MG63 (cell line): ENCODE data around the gene AFTPH. TPM values are rescaled to one million over a fixed set of nuclear protein-coding genes. Genes with fewer than 3 reads are reported as not detected.
"Not testable (repeated sequence)": the region's sequence is repeated elsewhere in the genome, so short reads cannot be mapped to it uniquely, and the experiment has no call there.

Experiments
- DNase-seq: peaks from one replicate; pipeline ENCODE4 v3.0.0-alpha.2; 2020
- H3K27me3 ChIP-seq: fragments of 250-450 bp; sonication (Bioruptor Pico); 2 replicates; pipeline ENCODE4 v1.5.1; 2020; ENCODE audit warnings: mild to moderate bottlenecking, moderate library complexity
- H3K36me3 ChIP-seq: fragments of 250-450 bp; sonication (Bioruptor Pico); 2 replicates; pipeline ENCODE4 v1.5.1; 2020; ENCODE audit warnings: mild to moderate bottlenecking, moderate library complexity
- H3K4me3 ChIP-seq: fragments of 250-450 bp; sonication (Bioruptor Pico); 2 replicates; pipeline ENCODE4 v1.5.1; 2020; ENCODE audit warnings: mild to moderate bottlenecking, moderate library complexity
- H3K9me3 ChIP-seq: fragments of 250-450 bp; sonication (Bioruptor Pico); 2 replicates; pipeline ENCODE4 v1.5.1; 2020; ENCODE audit warnings: mild to moderate bottlenecking, moderate library complexity
- total RNA-seq: library from RNA; depleted of rRNA; stranded (reverse); fragments of >200 nt; shearing (Covaris generic); gene quantifications from 2 replicates; pipeline ENCODE4 v1.2.3, GENCODE V29; 2014; ENCODE audit warnings: low replicate concordance

The AFTPH gene
- total RNA-seq, 1 experiment from 2014 or later = 16.0 TPM

- DNase-seq = peak; percentile 16
- peak overlapping the region; percentile 94 for H3K4me3 ChIP-seq
Observed at GRCh38 chr2:64524604-64525316, 632 bp downstream of the AFTPH start.

GRCh38 chr2:64525317-64525613 lies 1.1 kb downstream of the AFTPH start:
- no peaks in the 10 kb centered on the region for H3K27me3 ChIP-seq
- H3K9me3 ChIP-seq = no peaks in the 10 kb centered on the region
- H3K36me3 ChIP-seq = no peaks in the 10 kb centered on the region
- H3K4me3 ChIP-seq = peak overlapping the region; percentile 94
- no peak for DNase-seq

More at GRCh38 chr2:64524604-64525316, 632 bp downstream of the AFTPH start:
- Histone ChIP-seq H3K36me3 (no peaks in the 10 kb centered on the region), H3K9me3 (no peaks in the 10 kb centered on the region), H3K27me3 (no peaks in the 10 kb centered on the region; the same call in 1 of the 2 replicates)

- Histone ChIP-seq H3K9me3 (no peaks in the 10 kb centered on the region), H3K27me3 (no peaks in the 10 kb centered on the region), H3K4me3 (peak overlapping the region; percentile 94), H3K36me3 (no peaks in the 10 kb centered on the region)
- no peak for DNase-seq
Observed at GRCh38 chr2:64526034-64526433, 1.9 kb downstream of the AFTPH start.

GRCh38 chr2:64530946-64531345 lies 6.8 kb downstream of the AFTPH start:
- not testable (repeated sequence) for H3K27me3 ChIP-seq, H3K4me3 ChIP-seq, H3K9me3 ChIP-seq, DNase-seq, H3K36me3 ChIP-seq

GRCh38 chr2:64532030-64532429 lies 7.9 kb downstream of the AFTPH start:
- Histone ChIP-seq H3K36me3 (no peaks in the 10 kb centered on the region; the same call in 1 of the 2 replicates), H3K4me3 (no peak overlapping the region), H3K27me3 (no peaks in the 10 kb centered on the region), H3K9me3 (no peaks in the 10 kb centered on the region)
- no peak for DNase-seq

- H3K27me3 ChIP-seq = no peaks in the 10 kb centered on the region
- DNase-seq = no peak
- H3K36me3 ChIP-seq = no peaks in the 10 kb centered on the region; the same call in 1 of the 2 replicates
- no peak overlapping the region for H3K4me3 ChIP-seq
- H3K9me3 ChIP-seq = no peaks in the 10 kb centered on the region
Observed at GRCh38 chr2:64533882-64534281, 9.8 kb downstream of the AFTPH start.

GRCh38 chr2:64534363-64534762 lies 10.2 kb downstream of the AFTPH start:
- DNase-seq = no peak
- no peak overlapping the region for H3K4me3 ChIP-seq
- no peaks in the 10 kb centered on the region for H3K9me3 ChIP-seq
- no peaks in the 10 kb centered on the region; the same call in 1 of the 2 replicates for H3K36me3 ChIP-seq
- H3K27me3 ChIP-seq = no peaks in the 10 kb centered on the region

GRCh38 chr2:64535024-64535423 lies 10.9 kb downstream of the AFTPH start:
- Histone ChIP-seq H3K9me3 (no peaks in the 10 kb centered on the region), H3K4me3 (no peak overlapping the region), H3K27me3 (no peaks in the 10 kb centered on the region), H3K36me3 (no peaks in the 10 kb centered on the region; the same call in 1 of the 2 replicates)
- DNase-seq = no peak

GRCh38 chr2:64537991-64538390 lies 13.9 kb downstream of the AFTPH start:
- Histone ChIP-seq H3K27me3 (no peaks in the 10 kb centered on the region), H3K9me3 (no peaks in the 10 kb centered on the region), H3K36me3 (no peaks in the 10 kb centered on the region; the same call in 1 of the 2 replicates), H3K4me3 (no peak overlapping the region)
- DNase-seq = no peak

GRCh38 chr2:64538764-64539433 lies 14.8 kb downstream of the AFTPH start:
- no peaks in the 10 kb centered on the region for H3K9me3 ChIP-seq
- H3K4me3 ChIP-seq = no peak overlapping the region
- H3K36me3 ChIP-seq = no peaks in the 10 kb centered on the region; the same call in 1 of the 2 replicates
- H3K27me3 ChIP-seq = no peaks in the 10 kb centered on the region
- no peak for DNase-seq

- no peaks in the 10 kb centered on the region for H3K9me3 ChIP-seq
- no peaks in the 10 kb centered on the region for H3K36me3 ChIP-seq
- H3K4me3 ChIP-seq = no peak overlapping the region
- H3K27me3 ChIP-seq = no peaks in the 10 kb centered on the region
- DNase-seq = no peak
Observed at GRCh38 chr2:64540615-64541014, 16.5 kb downstream of the AFTPH start.

- H3K27me3 ChIP-seq = no peaks in the 10 kb centered on the region
- DNase-seq = no peak
- H3K4me3 ChIP-seq = no peak overlapping the region
- H3K36me3 ChIP-seq = no peaks in the 10 kb centered on the region
- no peaks in the 10 kb centered on the region for H3K9me3 ChIP-seq
Observed at GRCh38 chr2:64541547-64541946, 17.4 kb downstream of the AFTPH start.

- no peak overlapping the region for H3K4me3 ChIP-seq
- no peaks in the 10 kb centered on the region for H3K27me3 ChIP-seq
- no peak for DNase-seq
- H3K36me3 ChIP-seq = no peaks in the 10 kb centered on the region
- no peaks in the 10 kb centered on the region for H3K9me3 ChIP-seq
Observed at GRCh38 chr2:64542071-64543007, 18.2 kb downstream of the AFTPH start.

GRCh38 chr2:64543008-64543697 lies 19.0 kb downstream of the AFTPH start:
- Histone ChIP-seq H3K36me3 (no peaks in the 10 kb centered on the region), H3K9me3 (no peaks in the 10 kb centered on the region), H3K27me3 (no peaks in the 10 kb centered on the region), H3K4me3 (no peak overlapping the region)
- no peak for DNase-seq

GRCh38 chr2:64548761-64549160 lies 24.6 kb downstream of the AFTPH start:
- Histone ChIP-seq H3K4me3 (no peak overlapping the region), H3K36me3 (no peaks in the 10 kb centered on the region), H3K27me3 (no peaks in the 10 kb centered on the region), H3K9me3 (no peaks in the 10 kb centered on the region)
- DNase-seq = no peak

- no peak for DNase-seq
- no peaks in the 10 kb centered on the region for H3K36me3 ChIP-seq
Observed at GRCh38 chr2:64550042-64550441, 25.9 kb downstream of the AFTPH start.

More at GRCh38 chr2:64550042-64550441, 25.9 kb downstream of the AFTPH start:
- Histone ChIP-seq H3K9me3 (no peaks in the 10 kb centered on the region), H3K27me3 (no peaks in the 10 kb centered on the region), H3K4me3 (no peak overlapping the region)
